H9 (cell line): Measurements from ENCODE around the gene CSNK2A2. TPM values are rescaled to one million over a fixed set of nuclear protein-coding genes. Genes with fewer than 3 reads are reported as not detected.

Experiments
- DNase-seq: peaks from one replicate; pipeline ENCODE4 v3.0.0-alpha.2; 2017
- H2AFZ ChIP-seq: one replicate; pipeline ENCODE4 v1.6.1; 2013; ENCODE audit warnings: mild to moderate bottlenecking, low read length, control low read depth, moderate library complexity
- H2AK5ac ChIP-seq: 2 replicates; pipeline ENCODE4 v1.6.1; 2013; ENCODE audit warnings: low read length, control low read depth, mixed read lengths; ENCODE audit not compliant: insufficient read length
- H2BK120ac ChIP-seq: one replicate; pipeline ENCODE4 v1.6.1; 2013; ENCODE audit warnings: low read depth, mild to moderate bottlenecking, low read length, control low read depth, inconsistent platforms; ENCODE audit not compliant: poor library complexity, severe bottlenecking
- H2BK12ac ChIP-seq: 2 replicates; pipeline ENCODE4 v1.6.1; 2013; ENCODE audit warnings: low read length, control low read depth, mixed read lengths, low read depth; ENCODE audit not compliant: insufficient read length
- H2BK15ac ChIP-seq: 2 replicates; pipeline ENCODE4 v1.6.1; 2013; ENCODE audit warnings: low read depth, low read length, control low read depth
- H2BK20ac ChIP-seq: one replicate; pipeline ENCODE4 v1.6.1; 2013; ENCODE audit warnings: low read depth, mild to moderate bottlenecking, low read length, control low read depth, inconsistent platforms; ENCODE audit not compliant: poor library complexity, severe bottlenecking
- H2BK5ac ChIP-seq: 2 replicates; pipeline ENCODE4 v1.6.1; 2013; ENCODE audit warnings: low read length, control low read depth, mixed read lengths; ENCODE audit not compliant: insufficient read length
- H3K14ac ChIP-seq: 2 replicates; pipeline ENCODE4 v1.6.1; 2013; ENCODE audit warnings: low read length, control low read depth; ENCODE audit not compliant: insufficient read depth
- H3K18ac ChIP-seq: 2 replicates; pipeline ENCODE4 v1.6.1; 2013; ENCODE audit warnings: low read depth, mild to moderate bottlenecking, mixed read lengths, low read length, control low read depth; ENCODE audit not compliant: insufficient read length
- H3K23ac ChIP-seq: 2 replicates; pipeline ENCODE4 v1.6.1; 2013; ENCODE audit warnings: low read length, control low read depth, mixed read lengths, low read depth; ENCODE audit not compliant: insufficient read length
- H3K23me2 ChIP-seq: 2 replicates; pipeline ENCODE4 v1.6.1; 2013; ENCODE audit warnings: low read depth, mild to moderate bottlenecking, mixed read lengths, low read length, control low read depth; ENCODE audit not compliant: insufficient read length, poor library complexity, severe bottlenecking
- H3K27ac ChIP-seq: 2 replicates; pipeline ENCODE4 v1.5.1; 2013; ENCODE audit warnings: low read length, control low read depth, mixed read lengths, low read depth; ENCODE audit not compliant: insufficient read length
- H3K27me3 ChIP-seq: 2 replicates; pipeline ENCODE4 v1.6.1; 2013; ENCODE audit warnings: low read length, control low read depth, inconsistent platforms; ENCODE audit not compliant: insufficient read depth
- H3K4ac ChIP-seq: 2 replicates; pipeline ENCODE4 v1.6.1; 2013; ENCODE audit warnings: low read depth, mild to moderate bottlenecking, control low read depth, inconsistent platforms, low read length, moderate library complexity
- H3K4me1 ChIP-seq: 2 replicates; pipeline ENCODE4 v1.6.1; 2013; ENCODE audit warnings: low read length, control low read depth, inconsistent platforms; ENCODE audit not compliant: insufficient read depth
- H3K4me2 ChIP-seq: 2 replicates; pipeline ENCODE4 v1.6.1; 2013; ENCODE audit warnings: low read length, control low read depth, mixed read lengths; ENCODE audit not compliant: insufficient read length, insufficient read depth
- H3K56ac ChIP-seq: 2 replicates; pipeline ENCODE4 v1.6.1; 2013; ENCODE audit warnings: low read depth, mild to moderate bottlenecking, mixed read lengths, low read length, control low read depth; ENCODE audit not compliant: insufficient read length
- H3K79me1 ChIP-seq: 2 replicates; pipeline ENCODE4 v1.6.1; 2013; ENCODE audit warnings: low read depth, mild to moderate bottlenecking, moderate library complexity, low read length, control low read depth, inconsistent platforms; ENCODE audit not compliant: insufficient read depth, poor library complexity, severe bottlenecking
- H3K79me2 ChIP-seq: 2 replicates; pipeline ENCODE4 v1.6.1; 2013; ENCODE audit warnings: low read length, control low read depth, inconsistent platforms; ENCODE audit not compliant: insufficient read depth
- H3K9ac ChIP-seq: 2 replicates; pipeline ENCODE4 v1.6.1; 2013; ENCODE audit warnings: low read length, control low read depth, mixed read lengths; ENCODE audit not compliant: insufficient read length; ENCODE audit errors: extremely low read depth
- H3K9me3 ChIP-seq: one replicate; pipeline ENCODE4 v1.6.1; 2013; ENCODE audit warnings: low read depth, low read length, inconsistent platforms; ENCODE audit not compliant: control insufficient read depth
- H3T11ph ChIP-seq: one replicate; pipeline ENCODE4 v1.6.1; 2013; ENCODE audit warnings: mild to moderate bottlenecking, low read length, control low read depth, inconsistent platforms
- H4K20me1 ChIP-seq: one replicate; pipeline ENCODE4 v1.6.1; 2013; ENCODE audit not compliant: control insufficient read depth, insufficient read length, insufficient read depth
- H4K5ac ChIP-seq: 2 replicates; pipeline ENCODE4 v1.6.1; 2013; ENCODE audit warnings: low read depth, mild to moderate bottlenecking, mixed read lengths, low read length, control low read depth; ENCODE audit not compliant: insufficient read length
- H4K8ac ChIP-seq: replicated peaks from 2 replicates; pipeline ENCODE4 v1.6.1; 2013; ENCODE audit warnings: low read length, control low read depth, mixed read lengths, low read depth; ENCODE audit not compliant: insufficient read length
- H4K91ac ChIP-seq: 2 replicates; pipeline ENCODE4 v1.6.1; 2013; ENCODE audit warnings: low read depth, mild to moderate bottlenecking, moderate library complexity, mixed read lengths, low read length, control low read depth; ENCODE audit not compliant: insufficient read length
- H3K27ac Mint-ChIP-seq, 3 experiments: 2 replicates in 2 of 3; 3 replicates in 1 of 3; pipeline ENCODE4 v1.8.0; 2020 to 2021; ENCODE audit warnings: mixed read lengths in 3 of 3, mild to moderate bottlenecking in 1 of 3, moderate library complexity in 1 of 3
- H3K27me3 Mint-ChIP-seq: 2 replicates; pipeline ENCODE4 v1.8.0; 2021; ENCODE audit warnings: low read depth, mild to moderate bottlenecking, moderate library complexity, mixed read lengths
- H3K36me3 Mint-ChIP-seq, 3 experiments: 2 replicates in 2 of 3; 3 replicates in 1 of 3; pipeline ENCODE4 v1.8.0; 2020 to 2021; ENCODE audit warnings: low read depth in 3 of 3, mixed read lengths in 3 of 3; ENCODE audit not compliant: insufficient read depth in 1 of 3
- H3K4me1 Mint-ChIP-seq, 2 experiments: 2 replicates each; pipeline ENCODE4 v1.8.0; 2020; ENCODE audit warnings: mixed read lengths in 2 of 2
- H3K4me3 Mint-ChIP-seq, 2 experiments: 2 replicates in 1 of 2; 3 replicates in 1 of 2; pipeline ENCODE4 v1.8.0; 2020 to 2021; ENCODE audit warnings: mild to moderate bottlenecking in 2 of 2, mixed read lengths in 2 of 2, moderate library complexity in 1 of 2
- H3K9me3 Mint-ChIP-seq, 2 experiments: 2 replicates in 1 of 2; 3 replicates in 1 of 2; pipeline ENCODE4 v1.8.0; 2020; ENCODE audit warnings: mild to moderate bottlenecking in 2 of 2, mixed read lengths in 2 of 2, moderate library complexity in 1 of 2
- WGBS: extraction: QIAGEN DNeasy Blood & Tissue Kit; methylation state at CpG from one replicate; pipeline ENCODE4 v1.1.7; 2013; ENCODE audit warnings: missing lambda C conversion rate, low lambda C conversion rate, mixed read lengths; ENCODE audit not compliant: insufficient read length; ENCODE audit errors: extremely low coverage; 5-methylcytosine and 5-hydroxymethylcytosine counted together
- total RNA-seq: library from RNA; stranded (reverse); gene quantifications from 2 replicates; pipeline ENCODE4 v1.2.1, GENCODE V29; 2021
- TF ChIP-seq, protein P1 (sequence below): fragments of 200-600 bp; sonication (generic); conservative IDR thresholded peaks from 3 replicates; pipeline ENCODE4 v1.8.0; 2021; ENCODE audit warnings: antibody characterized with exemption, mild to moderate bottlenecking

The CSNK2A2 gene
- total RNA-seq, 1 experiment from 2014 or later = 134 TPM

DNA sequence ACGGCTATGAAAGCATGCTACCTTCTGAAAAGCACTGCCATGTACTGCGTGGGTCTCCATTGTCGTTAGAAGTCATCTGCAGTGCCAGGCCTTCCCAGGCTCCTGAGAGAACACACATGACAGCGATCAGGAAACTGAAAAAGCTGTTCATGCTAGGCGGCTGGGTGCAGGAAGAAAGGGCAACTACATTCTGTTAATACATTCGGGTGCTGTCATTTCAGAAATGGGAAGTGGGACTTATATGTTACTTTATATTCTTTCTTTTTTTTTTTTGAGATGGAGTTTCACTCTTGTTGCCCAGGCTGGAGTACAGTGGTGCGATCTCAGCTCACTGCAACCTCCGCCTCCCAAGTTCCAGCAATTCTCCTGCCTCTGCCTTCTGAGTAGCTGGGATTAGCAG lies 88.6 kb downstream of the CSNK2A2 start:
- H3K4me1 Mint-ChIP-seq = peaks cover 46 to 50% of the 10 kb centered on the region in 2 experiments
- H2BK12ac ChIP-seq = no peak overlapping the region

More for the DNA sequence above, 88.6 kb downstream of the CSNK2A2 start:
- Histone ChIP-seq H3K18ac (no peak overlapping the region), H3K23me2 (no peaks in the 10 kb centered on the region), H4K8ac (no peak overlapping the region), H3K4me1 (peaks cover 10% of the 10 kb centered on the region), H4K20me1 (no peaks in the 10 kb centered on the region), H3K9me3 (no peaks in the 10 kb centered on the region), H3K4me2 (no peak overlapping the region), H3K27me3 (no peaks in the 10 kb centered on the region), H3K14ac (no peak overlapping the region), H3K9ac (no peak overlapping the region), H3K79me2 (no peaks in the 10 kb centered on the region), H3K23ac (no peak overlapping the region), H2AK5ac (no peak overlapping the region), H2BK15ac (no peak overlapping the region), H2AFZ (no peak overlapping the region), H3K79me1 (no peaks in the 10 kb centered on the region), H2BK120ac (no peak overlapping the region), H3K27ac (no peak overlapping the region), H2BK20ac (no peak overlapping the region), H3T11ph (no peak overlapping the region), H3K56ac (no peak overlapping the region), H3K4ac (no peak overlapping the region), H4K91ac (no peak overlapping the region), H4K5ac (no peak overlapping the region), H2BK5ac (no peak overlapping the region)
- TF ChIP-seq, protein P1, sequence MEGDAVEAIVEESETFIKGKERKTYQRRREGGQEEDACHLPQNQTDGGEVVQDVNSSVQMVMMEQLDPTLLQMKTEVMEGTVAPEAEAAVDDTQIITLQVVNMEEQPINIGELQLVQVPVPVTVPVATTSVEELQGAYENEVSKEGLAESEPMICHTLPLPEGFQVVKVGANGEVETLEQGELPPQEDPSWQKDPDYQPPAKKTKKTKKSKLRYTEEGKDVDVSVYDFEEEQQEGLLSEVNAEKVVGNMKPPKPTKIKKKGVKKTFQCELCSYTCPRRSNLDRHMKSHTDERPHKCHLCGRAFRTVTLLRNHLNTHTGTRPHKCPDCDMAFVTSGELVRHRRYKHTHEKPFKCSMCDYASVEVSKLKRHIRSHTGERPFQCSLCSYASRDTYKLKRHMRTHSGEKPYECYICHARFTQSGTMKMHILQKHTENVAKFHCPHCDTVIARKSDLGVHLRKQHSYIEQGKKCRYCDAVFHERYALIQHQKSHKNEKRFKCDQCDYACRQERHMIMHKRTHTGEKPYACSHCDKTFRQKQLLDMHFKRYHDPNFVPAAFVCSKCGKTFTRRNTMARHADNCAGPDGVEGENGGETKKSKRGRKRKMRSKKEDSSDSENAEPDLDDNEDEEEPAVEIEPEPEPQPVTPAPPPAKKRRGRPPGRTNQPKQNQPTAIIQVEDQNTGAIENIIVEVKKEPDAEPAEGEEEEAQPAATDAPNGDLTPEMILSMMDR = no peak
- no peak overlapping the region for H3K4me3 Mint-ChIP-seq
- H3K36me3 Mint-ChIP-seq = peaks cover 13 to 20% (median 18%) of the 10 kb centered on the region in 3 experiments
- no peaks in the 10 kb centered on the region for H3K27me3 Mint-ChIP-seq
- DNase-seq = no peak
- WGBS = no CpG with 5 or more reads among the region's 8 CpGs
- peaks cover 0 to 5% of the 10 kb centered on the region in 2 experiments; a peak in 1 of 5 replicates for H3K9me3 Mint-ChIP-seq
- peak overlapping the region in 2 of 3 experiments; percentile 56 to 66; a peak in 1 of 7 replicates for H3K27ac Mint-ChIP-seq

Other genes starting within 250 kb of the CSNK2A2 start
- not detected in 2 replicates for gene CNGB1, start 227.0 kb downstream of the CSNK2A2 start, total RNA-seq
- 5.6 and 6.6 TPM in 2 replicates for gene ZNF319, start 197.4 kb downstream of the CSNK2A2 start, total RNA-seq
- gene USB1, start 196.7 kb downstream of the CSNK2A2 start, total RNA-seq = 65.0 and 65.6 TPM in 2 replicates
- 32.9 and 33.6 TPM in 2 replicates for gene MMP15, start 172.4 kb downstream of the CSNK2A2 start, total RNA-seq
- 60.4 and 61.8 TPM in 2 replicates for gene CFAP20, start 68.7 kb downstream of the CSNK2A2 start, total RNA-seq
- gene PRSS54, start 96.9 kb upstream of the CSNK2A2 start, total RNA-seq = not detected in 2 replicates
- 16.4 and 17.2 TPM in 2 replicates for gene GINS3, start 194.4 kb upstream of the CSNK2A2 start, total RNA-seq